GM12872 (cell line): ENCODE results near the gene CCDC102A.

ENCODE experiments used
- CTCF ChIP-seq: IDR thresholded peaks from 3 replicates; pipeline ENCODE4 v1.5.1; 2011; ENCODE audit warnings: low read depth, mild to moderate bottlenecking, low read length, moderate library complexity; ENCODE audit not compliant: insufficient read depth

CCDC102A gene

GRCh38 chr16:57575468-57576277 lies 39.3 kb upstream of the CCDC102A start:
- TF ChIP-seq CTCF = no peak

GRCh38 chr16:57574646-57575467 lies 38.5 kb upstream of the CCDC102A start:
- no peak for TF ChIP-seq CTCF

GRCh38 chr16:57574086-57574485 lies 37.7 kb upstream of the CCDC102A start:
- no peak for TF ChIP-seq CTCF

GRCh38 chr16:57572978-57573728 lies 36.8 kb upstream of the CCDC102A start:
- TF ChIP-seq CTCF = no peak

GRCh38 chr16:57571098-57571497 lies 34.7 kb upstream of the CCDC102A start:
- TF ChIP-seq CTCF = no peak

GRCh38 chr16:57570301-57571070 lies 34.1 kb upstream of the CCDC102A start:
- TF ChIP-seq CTCF = no peak
